ENCODE measurements around the gene EPB41. TPM values are rescaled to one million over a fixed set of nuclear protein-coding genes. Genes with fewer than 3 reads are reported as not detected.
"Not testable (repeated sequence)": the region's sequence is repeated elsewhere in the genome, so short reads cannot be mapped to it uniquely, and the experiment has no call there.

The EPB41 gene
- total RNA-seq, 1 experiment from 2014 or later = 40.7 TPM

- BruUV-seq (replicated peaks) = no TSS peak
- Mint-ChIP-seq H3K9me3 (ENCODE audit: low read depth, unreplicated experiment) (no peaks in the 10 kb centered on the region), H3K36me3 (ENCODE audit: insufficient read depth, unreplicated experiment) (peaks cover 11% of the 10 kb centered on the region), H3K4me3 (ENCODE audit: low read depth, unreplicated experiment) (peak overlapping the region; percentile 26), H3K4me1 (ENCODE audit: low read depth, unreplicated experiment) (peaks cover 8% of the 10 kb centered on the region), H3K27me3 (ENCODE audit: unreplicated experiment) (no peaks in the 10 kb centered on the region), H3K27ac (ENCODE audit: unreplicated experiment) (peak overlapping the region; percentile 87)
- intact Hi-C loops (cut with micrococcal nuclease; ENCODE audit: unreplicated experiment) = no loop called here
- CTCF ChIA-PET = interaction anchor here (0.7 kb wide), 1 partner anchor 687 kb away, joined by 4 read pairs; no protein-coding TSS in a partner anchor
- TF ChIP-seq CTCF (IDR thresholded peaks at IDR 0.05; ENCODE audit: unreplicated experiment) = no peak
- peak; percentile 53 for DNase-seq
These were observed 191.5 kb downstream of the EPB41 start for GRCh38 chr1:29105822-29106221.

DNA sequence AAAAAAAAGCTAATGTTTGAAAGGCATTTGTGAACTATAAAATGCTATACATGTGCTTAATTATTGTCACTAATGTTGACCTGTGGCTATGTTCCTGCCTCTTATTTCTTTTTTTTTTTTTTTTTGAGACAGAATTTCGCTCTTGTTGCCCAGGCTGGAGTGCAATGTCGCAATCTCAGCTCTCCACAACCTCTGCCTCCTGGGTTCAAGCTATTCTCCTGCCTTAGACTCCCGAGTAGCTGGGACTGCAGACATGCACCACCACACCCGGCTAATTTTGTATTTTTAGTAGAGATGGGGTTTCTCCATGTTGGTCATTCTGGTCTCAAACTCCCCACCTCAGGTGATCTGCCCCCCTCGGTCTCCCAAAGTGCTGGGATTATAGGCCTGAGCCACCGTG is 193.7 kb downstream of the EPB41 start:
- not testable (repeated sequence) for H3K9me3 Mint-ChIP-seq (ENCODE audit: low read depth, unreplicated experiment); H3K27me3 Mint-ChIP-seq (ENCODE audit: unreplicated experiment)
- CTCF ChIA-PET = interaction anchor here (0.7 kb wide), 1 partner anchor 274 kb away, joined by 4 read pairs; no protein-coding TSS in a partner anchor

DNA sequence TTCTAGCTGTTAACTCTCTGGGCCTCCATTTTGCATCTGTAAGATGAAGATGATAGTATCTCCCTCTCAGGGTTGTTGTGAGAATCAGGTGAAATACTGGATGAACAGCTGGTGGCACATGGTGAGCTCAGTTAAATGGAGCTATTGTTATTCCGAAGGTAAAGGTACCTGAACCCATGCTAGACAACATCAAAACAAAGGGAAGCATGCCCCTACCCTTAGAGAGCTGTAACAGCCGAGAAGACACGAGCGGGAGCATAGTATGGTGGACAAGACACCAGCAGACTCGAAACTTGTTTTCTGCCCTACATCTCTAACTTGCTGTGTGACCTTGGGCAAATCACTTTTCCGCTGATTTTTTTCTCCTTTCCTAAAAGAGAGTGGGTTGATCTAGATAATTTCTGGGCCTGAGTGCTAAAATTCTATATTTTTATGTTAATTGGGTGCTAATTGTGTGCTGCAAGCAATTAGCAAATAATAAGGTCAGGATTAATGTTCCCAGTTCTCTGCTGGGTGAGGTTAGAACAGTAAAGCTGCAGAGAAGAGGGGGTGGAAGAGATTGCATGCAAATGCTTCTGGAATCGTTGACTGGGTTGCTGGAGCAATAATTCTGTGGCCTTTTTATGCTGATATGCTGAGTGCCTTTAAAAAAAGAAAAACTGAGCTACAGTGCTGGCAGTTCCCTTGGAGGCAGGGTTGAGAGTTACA is 198.5 kb downstream of the EPB41 start:
- DNase-seq = no peak
- H3K9me3 Mint-ChIP-seq (ENCODE audit: low read depth, unreplicated experiment) = no peaks in the 10 kb centered on the region
- CTCF ChIA-PET = interaction anchor here (0.5 to 0.6 kb wide), 2 partner anchors 33 to 67 kb away, joined by 3 to 4 read pairs; no protein-coding TSS in a partner anchor
- no peak overlapping the region for H3K27ac Mint-ChIP-seq (ENCODE audit: unreplicated experiment)
- no peaks in the 10 kb centered on the region for H3K4me1 Mint-ChIP-seq (ENCODE audit: low read depth, unreplicated experiment)
- TF ChIP-seq CTCF (IDR thresholded peaks at IDR 0.05; ENCODE audit: unreplicated experiment) = no peak
- peaks cover 36% of the 10 kb centered on the region for H3K36me3 Mint-ChIP-seq (ENCODE audit: insufficient read depth, unreplicated experiment)
- intact Hi-C loops (cut with micrococcal nuclease; ENCODE audit: unreplicated experiment) = no loop called here
- no peaks in the 10 kb centered on the region for H3K27me3 Mint-ChIP-seq (ENCODE audit: unreplicated experiment)
- no peak overlapping the region for H3K4me3 Mint-ChIP-seq (ENCODE audit: low read depth, unreplicated experiment)
- no TSS peak for BruUV-seq (replicated peaks)

More for the DNA sequence above, 193.7 kb downstream of the EPB41 start:
- intact Hi-C loops (cut with micrococcal nuclease; ENCODE audit: unreplicated experiment); BruUV-seq (replicated peaks); H3K4me1 Mint-ChIP-seq (ENCODE audit: low read depth, unreplicated experiment); H3K27ac Mint-ChIP-seq (ENCODE audit: unreplicated experiment); DNase-seq; H3K4me3 Mint-ChIP-seq (ENCODE audit: low read depth, unreplicated experiment): not testable (repeated sequence)
- peaks cover 20% of the 10 kb centered on the region for H3K36me3 Mint-ChIP-seq (ENCODE audit: insufficient read depth, unreplicated experiment)

- Mint-ChIP-seq H3K36me3 (ENCODE audit: insufficient read depth, unreplicated experiment) (peaks cover 39% of the 10 kb centered on the region), H3K27ac (ENCODE audit: unreplicated experiment) (no peak overlapping the region), H3K4me1 (ENCODE audit: low read depth, unreplicated experiment) (no peaks in the 10 kb centered on the region), H3K9me3 (ENCODE audit: low read depth, unreplicated experiment) (no peaks in the 10 kb centered on the region), H3K27me3 (ENCODE audit: unreplicated experiment) (no peaks in the 10 kb centered on the region), H3K4me3 (ENCODE audit: low read depth, unreplicated experiment) (no peak overlapping the region)
- DNase-seq = no peak
- no TSS peak for BruUV-seq (replicated peaks)
- CTCF ChIA-PET = interaction anchor here (0.5 to 0.6 kb wide), 3 partner anchors 34 to 78 kb away, joined by 3 to 4 read pairs (median 3); no protein-coding TSS in a partner anchor
- intact Hi-C loops (cut with micrococcal nuclease; ENCODE audit: unreplicated experiment) = no loop called here
- no peak for TF ChIP-seq CTCF (IDR thresholded peaks at IDR 0.05; ENCODE audit: unreplicated experiment)
These were observed 199.2 kb downstream of the EPB41 start for GRCh38 chr1:29113413-29114117.
